Peyer's patch (tissue), 4 donors: ENCODE results near the gene BTG4.

ENCODE experiments used
- CTCF ChIP-seq, 6 experiments: fragments of 450-650 bp in 4 of 6; fragments of 200-600 bp in 2 of 6; sonication (generic) in 1 of 6; IDR thresholded peaks; one replicate each; pipeline ENCODE4 v1.5.1; 2017 to 2019; ENCODE audit warnings: antibody characterized with exemption in 6 of 6, mild to moderate bottlenecking in 3 of 6, moderate library complexity in 1 of 6
- POLR2A ChIP-seq, 2 donors: fragments of 450-650 bp; IDR thresholded peaks; one replicate each; pipeline ENCODE4 v1.5.1; 2017; ENCODE audit warnings: antibody characterized with exemption in 2 of 2, mild to moderate bottlenecking in 2 of 2, moderate library complexity in 2 of 2

- TF ChIP-seq CTCF (IDR thresholded peaks at IDR 0.05) (no peak), POLR2A (IDR thresholded peaks at IDR 0.05) (no peak)
Observed at GRCh38 chr11:111535281-111535680, 23.1 kb upstream of the BTG4 start.
